Fibroblast of pulmonary artery (primary cell): ENCODE data around the gene WDR35.
"Not testable (repeated sequence)": the region's sequence is repeated elsewhere in the genome, so short reads cannot be mapped to it uniquely, and the experiment has no call there.

ENCODE experiments used
- DNase-seq: peaks from one replicate; pipeline ENCODE4 v3.0.0-alpha.2; 2010; ENCODE audit warnings: low read depth
- H3K4me3 ChIP-seq: replicated peaks from 2 replicates; pipeline ENCODE4 v1.5.1; 2011; ENCODE audit warnings: low read depth, mild to moderate bottlenecking, control low read depth, low read length, moderate library complexity
- TF ChIP-seq, protein P1 (sequence below): IDR thresholded peaks from 2 replicates; pipeline ENCODE4 v1.5.1; 2011; ENCODE audit warnings: mild to moderate bottlenecking, control low read depth, low read length, inconsistent platforms; ENCODE audit errors: missing control alignments

WDR35 gene

DNA sequence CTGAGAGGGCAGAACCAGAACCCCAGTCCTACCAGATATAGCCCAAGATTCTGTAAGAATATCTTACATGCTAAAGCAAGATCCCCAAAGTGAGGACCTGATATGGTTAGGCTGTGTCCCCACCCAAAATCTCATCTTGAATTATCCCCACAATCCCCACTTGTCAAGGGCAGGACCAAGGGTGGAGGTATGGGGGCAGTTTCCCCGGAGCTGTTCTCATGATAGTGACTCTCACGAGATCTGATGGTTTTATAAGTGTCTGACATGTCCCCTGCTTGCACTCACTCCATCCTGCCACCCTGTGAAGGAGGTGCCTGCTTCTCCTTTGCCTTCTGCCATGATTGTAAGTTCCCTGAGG, 108.0 kb downstream of the WDR35 start:
- DNase-seq: no peak
- TF ChIP-seq, protein P1, sequence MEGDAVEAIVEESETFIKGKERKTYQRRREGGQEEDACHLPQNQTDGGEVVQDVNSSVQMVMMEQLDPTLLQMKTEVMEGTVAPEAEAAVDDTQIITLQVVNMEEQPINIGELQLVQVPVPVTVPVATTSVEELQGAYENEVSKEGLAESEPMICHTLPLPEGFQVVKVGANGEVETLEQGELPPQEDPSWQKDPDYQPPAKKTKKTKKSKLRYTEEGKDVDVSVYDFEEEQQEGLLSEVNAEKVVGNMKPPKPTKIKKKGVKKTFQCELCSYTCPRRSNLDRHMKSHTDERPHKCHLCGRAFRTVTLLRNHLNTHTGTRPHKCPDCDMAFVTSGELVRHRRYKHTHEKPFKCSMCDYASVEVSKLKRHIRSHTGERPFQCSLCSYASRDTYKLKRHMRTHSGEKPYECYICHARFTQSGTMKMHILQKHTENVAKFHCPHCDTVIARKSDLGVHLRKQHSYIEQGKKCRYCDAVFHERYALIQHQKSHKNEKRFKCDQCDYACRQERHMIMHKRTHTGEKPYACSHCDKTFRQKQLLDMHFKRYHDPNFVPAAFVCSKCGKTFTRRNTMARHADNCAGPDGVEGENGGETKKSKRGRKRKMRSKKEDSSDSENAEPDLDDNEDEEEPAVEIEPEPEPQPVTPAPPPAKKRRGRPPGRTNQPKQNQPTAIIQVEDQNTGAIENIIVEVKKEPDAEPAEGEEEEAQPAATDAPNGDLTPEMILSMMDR: no peak

GRCh38 chr2:19881221-19881907, 108.5 kb downstream of the WDR35 start:
- no peak for DNase-seq
- TF ChIP-seq, protein P1: no peak
- H3K4me3 ChIP-seq: no peak overlapping the region

More for the DNA sequence above, 108.0 kb downstream of the WDR35 start:
- H3K4me3 ChIP-seq: no peak overlapping the region

- H3K4me3 ChIP-seq, DNase-seq: not testable (repeated sequence)
Measured at GRCh38 chr2:19880191-19880590, 109.7 kb downstream of the WDR35 start.

GRCh38 chr2:19879120-19879519, 110.8 kb downstream of the WDR35 start:
- no peak for DNase-seq
- TF ChIP-seq, protein P1: no peak
- no peak overlapping the region for H3K4me3 ChIP-seq

GRCh38 chr2:19878268-19879046, 111.4 kb downstream of the WDR35 start:
- no peak overlapping the region for H3K4me3 ChIP-seq
- DNase-seq: no peak
- TF ChIP-seq, protein P1: no peak

DNA sequence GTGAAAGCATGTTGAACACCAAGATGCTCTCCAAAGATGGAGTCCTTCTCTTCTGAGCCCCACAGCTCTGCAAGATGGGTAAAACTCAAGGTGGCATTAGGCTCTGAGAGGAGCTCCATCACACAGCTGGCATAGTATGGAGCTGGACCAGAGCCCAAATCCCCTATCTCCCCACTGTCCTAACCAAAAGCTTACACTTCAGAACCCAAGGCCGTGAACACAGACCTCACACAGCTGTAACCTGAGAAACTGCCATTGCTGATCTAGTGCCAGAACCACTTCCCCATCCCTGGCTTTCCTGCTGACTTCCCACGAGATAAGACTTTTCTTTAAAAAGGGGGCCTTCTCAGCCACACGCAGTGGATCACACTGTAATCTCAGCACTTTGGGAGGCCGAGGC, 113.2 kb downstream of the WDR35 start:
- TF ChIP-seq, protein P1: no peak
- no peak for DNase-seq
- no peak overlapping the region for H3K4me3 ChIP-seq

- TF ChIP-seq, protein P1: no peak
- no peak for DNase-seq
- no peak overlapping the region for H3K4me3 ChIP-seq
Measured at GRCh38 chr2:19875280-19875679, 114.6 kb downstream of the WDR35 start.
